OCI-LY3 (cell line): ENCODE data around the gene GPR15LG.

Experiments
- EZH2phosphoT487 ChIP-seq: fragments of 200-600 bp; shearing (Covaris generic); IDR thresholded peaks from 2 replicates; pipeline ENCODE4 v1.6.1; 2018; ENCODE audit warnings: antibody characterized with exemption, mixed run types, low read depth
- TF ChIP-seq, protein P1 (sequence below): fragments of 200-600, 300-600 bp; sonication (generic); IDR thresholded peaks from 2 replicates; pipeline ENCODE4 v1.5.1; 2014; ENCODE audit warnings: antibody characterized with exemption, low read length, low read depth

- TF ChIP-seq, protein P1, sequence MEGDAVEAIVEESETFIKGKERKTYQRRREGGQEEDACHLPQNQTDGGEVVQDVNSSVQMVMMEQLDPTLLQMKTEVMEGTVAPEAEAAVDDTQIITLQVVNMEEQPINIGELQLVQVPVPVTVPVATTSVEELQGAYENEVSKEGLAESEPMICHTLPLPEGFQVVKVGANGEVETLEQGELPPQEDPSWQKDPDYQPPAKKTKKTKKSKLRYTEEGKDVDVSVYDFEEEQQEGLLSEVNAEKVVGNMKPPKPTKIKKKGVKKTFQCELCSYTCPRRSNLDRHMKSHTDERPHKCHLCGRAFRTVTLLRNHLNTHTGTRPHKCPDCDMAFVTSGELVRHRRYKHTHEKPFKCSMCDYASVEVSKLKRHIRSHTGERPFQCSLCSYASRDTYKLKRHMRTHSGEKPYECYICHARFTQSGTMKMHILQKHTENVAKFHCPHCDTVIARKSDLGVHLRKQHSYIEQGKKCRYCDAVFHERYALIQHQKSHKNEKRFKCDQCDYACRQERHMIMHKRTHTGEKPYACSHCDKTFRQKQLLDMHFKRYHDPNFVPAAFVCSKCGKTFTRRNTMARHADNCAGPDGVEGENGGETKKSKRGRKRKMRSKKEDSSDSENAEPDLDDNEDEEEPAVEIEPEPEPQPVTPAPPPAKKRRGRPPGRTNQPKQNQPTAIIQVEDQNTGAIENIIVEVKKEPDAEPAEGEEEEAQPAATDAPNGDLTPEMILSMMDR, result no peak
- TF ChIP-seq EZH2phosphoT487, result no peak
Measured at GRCh38 chr10:84179059-84179710, 5.6 kb downstream of the GPR15LG start.
